ENCODE data around the gene PHF20.

DNA sequence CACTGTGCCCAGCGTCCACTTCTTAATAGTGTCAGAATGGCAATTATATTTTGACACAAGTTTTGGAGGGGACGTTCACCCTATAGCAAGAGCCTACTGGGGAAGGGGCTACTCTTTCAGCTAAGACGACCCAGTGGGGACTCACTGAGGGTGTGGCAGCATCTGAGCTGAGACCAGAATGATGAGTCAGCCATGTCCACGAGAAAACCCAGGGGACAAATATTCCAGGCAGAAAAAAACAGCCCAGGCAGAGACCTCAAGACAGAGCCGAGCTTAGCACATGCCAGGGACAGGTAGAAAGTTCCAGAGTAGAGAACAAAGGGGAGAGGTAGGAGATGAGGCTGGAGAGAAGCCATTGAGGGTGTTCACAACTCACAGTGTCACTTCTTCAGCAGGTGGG lies 207.7 kb downstream of the PHF20 start:
- TF ChIP-seq, protein P1, sequence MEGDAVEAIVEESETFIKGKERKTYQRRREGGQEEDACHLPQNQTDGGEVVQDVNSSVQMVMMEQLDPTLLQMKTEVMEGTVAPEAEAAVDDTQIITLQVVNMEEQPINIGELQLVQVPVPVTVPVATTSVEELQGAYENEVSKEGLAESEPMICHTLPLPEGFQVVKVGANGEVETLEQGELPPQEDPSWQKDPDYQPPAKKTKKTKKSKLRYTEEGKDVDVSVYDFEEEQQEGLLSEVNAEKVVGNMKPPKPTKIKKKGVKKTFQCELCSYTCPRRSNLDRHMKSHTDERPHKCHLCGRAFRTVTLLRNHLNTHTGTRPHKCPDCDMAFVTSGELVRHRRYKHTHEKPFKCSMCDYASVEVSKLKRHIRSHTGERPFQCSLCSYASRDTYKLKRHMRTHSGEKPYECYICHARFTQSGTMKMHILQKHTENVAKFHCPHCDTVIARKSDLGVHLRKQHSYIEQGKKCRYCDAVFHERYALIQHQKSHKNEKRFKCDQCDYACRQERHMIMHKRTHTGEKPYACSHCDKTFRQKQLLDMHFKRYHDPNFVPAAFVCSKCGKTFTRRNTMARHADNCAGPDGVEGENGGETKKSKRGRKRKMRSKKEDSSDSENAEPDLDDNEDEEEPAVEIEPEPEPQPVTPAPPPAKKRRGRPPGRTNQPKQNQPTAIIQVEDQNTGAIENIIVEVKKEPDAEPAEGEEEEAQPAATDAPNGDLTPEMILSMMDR (IDR thresholded peaks at IDR 0.05), result no peak
- TF ChIP-seq POLR2A (IDR thresholded peaks at IDR 0.05), result no peak

All from lower leg skin (tissue), 3 donors.